ENCODE results near the gene HOXA3.
A peak's percentile ranks its signal among the peaks of the same experiment; 100 is the strongest.

HOXA3 gene

DNA sequence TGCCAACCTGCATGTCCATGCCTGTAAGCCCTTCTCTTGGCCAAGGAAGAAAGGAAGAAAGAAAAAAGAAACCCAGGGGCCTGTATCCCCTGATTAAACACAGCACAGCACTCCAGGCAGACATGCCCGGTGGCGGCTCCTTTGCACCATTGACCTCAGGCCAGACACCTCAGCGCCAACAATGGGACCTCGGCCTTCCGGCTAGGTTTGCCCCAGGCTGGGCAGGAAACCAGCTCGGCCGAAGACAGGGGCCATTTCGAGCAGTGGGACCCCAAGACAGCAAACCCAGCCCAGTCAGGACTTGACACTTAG, 18.9 kb upstream of the HOXA3 start:
- H3K4me3 ChIP-seq (ENCODE audit: low read depth, low read length), result no peak overlapping the region
- peaks cover 100% of the 10 kb centered on the region for H3K27me3 ChIP-seq
- peak; percentile 2 for DNase-seq
- no peaks in the 10 kb centered on the region; the same call in 1 of the 2 replicates for H3K9me3 ChIP-seq
- TF ChIP-seq, protein P1, sequence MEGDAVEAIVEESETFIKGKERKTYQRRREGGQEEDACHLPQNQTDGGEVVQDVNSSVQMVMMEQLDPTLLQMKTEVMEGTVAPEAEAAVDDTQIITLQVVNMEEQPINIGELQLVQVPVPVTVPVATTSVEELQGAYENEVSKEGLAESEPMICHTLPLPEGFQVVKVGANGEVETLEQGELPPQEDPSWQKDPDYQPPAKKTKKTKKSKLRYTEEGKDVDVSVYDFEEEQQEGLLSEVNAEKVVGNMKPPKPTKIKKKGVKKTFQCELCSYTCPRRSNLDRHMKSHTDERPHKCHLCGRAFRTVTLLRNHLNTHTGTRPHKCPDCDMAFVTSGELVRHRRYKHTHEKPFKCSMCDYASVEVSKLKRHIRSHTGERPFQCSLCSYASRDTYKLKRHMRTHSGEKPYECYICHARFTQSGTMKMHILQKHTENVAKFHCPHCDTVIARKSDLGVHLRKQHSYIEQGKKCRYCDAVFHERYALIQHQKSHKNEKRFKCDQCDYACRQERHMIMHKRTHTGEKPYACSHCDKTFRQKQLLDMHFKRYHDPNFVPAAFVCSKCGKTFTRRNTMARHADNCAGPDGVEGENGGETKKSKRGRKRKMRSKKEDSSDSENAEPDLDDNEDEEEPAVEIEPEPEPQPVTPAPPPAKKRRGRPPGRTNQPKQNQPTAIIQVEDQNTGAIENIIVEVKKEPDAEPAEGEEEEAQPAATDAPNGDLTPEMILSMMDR (IDR thresholded peaks at IDR 0.05; ENCODE audit: low read depth, low read length), result no peak
- H3K36me3 ChIP-seq, result no peaks in the 10 kb centered on the region
- H3K4me1 ChIP-seq, result no peaks in the 10 kb centered on the region

DNA sequence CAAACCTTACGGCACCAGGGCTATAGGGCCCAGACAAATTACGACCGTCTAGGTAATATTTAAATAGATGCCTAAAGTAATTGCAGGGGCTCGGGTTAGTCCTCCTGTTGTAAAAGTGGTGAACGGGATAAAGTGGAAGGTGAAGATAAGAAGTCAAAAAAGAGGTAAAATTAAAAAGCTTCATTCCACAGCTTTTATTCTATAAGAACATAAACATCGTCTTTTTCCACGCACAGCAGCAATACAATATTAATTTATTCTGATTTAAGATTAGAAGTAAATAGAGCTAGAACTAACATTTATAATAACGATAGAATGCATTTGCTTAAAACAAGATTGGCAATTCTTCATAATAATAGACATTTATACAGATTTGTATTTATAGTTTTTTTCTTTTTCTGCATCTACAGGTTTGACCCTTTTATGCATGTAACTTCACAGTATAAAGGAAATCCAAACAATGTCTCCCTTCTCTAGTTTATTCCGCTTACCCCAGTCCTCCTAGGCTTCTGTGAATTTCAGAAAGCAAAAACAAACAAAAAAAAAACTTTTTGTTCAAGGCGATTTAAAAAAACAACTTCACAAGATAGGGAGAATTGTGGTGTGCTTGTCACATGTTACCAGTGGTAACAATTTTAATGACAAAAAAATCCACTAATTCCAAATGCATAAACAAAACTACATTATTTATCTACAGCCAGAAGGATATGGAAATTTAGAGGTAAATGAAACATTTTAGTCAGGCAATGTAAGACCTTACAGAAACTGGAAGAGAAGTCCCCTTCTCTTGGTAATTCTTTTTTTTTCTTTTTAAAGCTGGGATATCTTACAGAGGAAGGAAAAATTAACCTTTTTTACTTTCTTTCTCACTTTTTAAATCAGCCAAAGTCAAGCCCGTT, 18.3 kb upstream of the HOXA3 start:
- no peaks in the 10 kb centered on the region for H3K4me1 ChIP-seq
- H3K9me3 ChIP-seq, result no peaks in the 10 kb centered on the region; the same call in 1 of the 2 replicates
- H3K36me3 ChIP-seq, result no peaks in the 10 kb centered on the region
- no peak for DNase-seq
- no peak overlapping the region for H3K4me3 ChIP-seq (ENCODE audit: low read depth, low read length)
- TF ChIP-seq, protein P1 (IDR thresholded peaks at IDR 0.05; ENCODE audit: low read depth, low read length), result no peak
- H3K27me3 ChIP-seq, result peaks cover 100% of the 10 kb centered on the region

DNA sequence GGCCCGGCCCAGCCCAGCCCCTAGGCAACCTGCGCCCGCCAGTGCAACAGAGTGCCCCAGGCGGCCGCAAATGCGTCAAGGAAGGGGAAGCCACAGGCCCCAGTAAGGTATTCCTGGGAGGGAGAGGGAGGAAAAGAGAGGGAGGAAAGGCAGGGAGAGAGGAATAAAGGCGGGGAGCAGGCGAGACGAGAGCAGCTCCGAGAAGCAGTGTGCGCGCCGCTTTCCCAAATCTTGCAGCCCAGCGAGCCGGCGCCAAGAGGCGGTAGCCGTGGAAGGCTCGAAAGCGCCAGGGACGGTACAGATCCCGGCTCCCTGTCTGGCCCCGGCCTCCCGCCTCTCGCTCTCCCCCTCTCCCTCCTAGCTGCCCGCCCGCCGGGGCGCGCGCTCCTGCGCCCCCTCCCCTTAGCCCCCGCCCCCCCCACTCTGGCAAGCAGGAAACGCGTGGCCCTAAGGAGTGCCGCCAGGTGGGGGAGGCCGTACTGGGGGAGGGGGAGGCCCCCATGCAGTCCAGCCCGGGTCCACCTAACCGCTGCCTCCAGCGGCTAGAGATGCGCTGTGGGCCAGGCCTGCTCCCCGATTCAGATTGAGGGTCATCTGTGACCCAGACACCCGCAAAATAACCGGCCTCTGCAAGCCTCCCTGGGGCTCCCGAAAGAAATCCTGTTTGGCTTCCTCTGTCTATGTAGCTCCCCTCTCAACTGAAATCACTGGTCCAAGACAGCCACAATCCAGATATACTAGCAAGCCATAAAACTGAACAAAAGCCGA, 17.5 kb upstream of the HOXA3 start:
- Histone ChIP-seq H3K9me3 (no peaks in the 10 kb centered on the region; the same call in 1 of the 2 replicates), H3K27me3 (peaks cover 100% of the 10 kb centered on the region), H3K36me3 (no peaks in the 10 kb centered on the region), H3K4me3 (ENCODE audit: low read depth, low read length) (no peak overlapping the region), H3K4me1 (no peaks in the 10 kb centered on the region)
- TF ChIP-seq, protein P1 (IDR thresholded peaks at IDR 0.05; ENCODE audit: low read depth, low read length), result no peak
- DNase-seq, result no peak

DNA sequence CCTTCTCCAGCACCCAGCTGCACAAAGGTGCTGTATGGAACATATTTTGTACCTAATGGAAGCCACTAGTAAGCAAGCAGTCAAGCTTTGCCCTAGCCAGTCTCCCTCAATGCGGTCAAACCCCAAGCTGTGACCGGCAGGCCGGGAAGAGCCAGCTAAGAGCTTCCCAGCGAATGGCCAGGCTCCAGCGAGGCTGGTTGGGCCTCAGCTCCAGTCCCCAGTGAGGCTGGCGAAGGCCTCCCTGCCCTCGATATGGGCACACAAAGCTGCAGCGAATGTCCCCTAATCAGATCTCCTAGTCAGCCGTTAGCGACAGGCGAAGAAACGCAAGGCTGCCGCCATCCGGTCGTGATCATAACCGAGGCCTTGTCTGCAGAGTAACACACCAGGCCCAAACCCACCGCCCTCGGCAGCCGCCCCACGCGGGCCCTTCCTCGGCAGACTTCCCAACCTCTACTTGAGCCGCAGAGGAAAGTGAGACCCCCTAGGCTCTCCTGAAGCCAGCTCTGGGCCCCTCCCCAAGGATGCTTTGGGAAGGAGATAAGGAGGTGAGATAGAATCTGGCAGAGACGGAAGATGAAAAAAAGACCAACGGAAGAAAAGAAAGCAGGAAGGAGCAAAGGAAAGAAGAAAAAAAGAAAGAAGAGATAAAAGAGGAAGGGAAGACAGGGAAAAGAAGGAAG, 16.0 kb upstream of the HOXA3 start:
- H3K27me3 ChIP-seq, result peaks cover 100% of the 10 kb centered on the region
- DNase-seq, result no peak
- H3K4me3 ChIP-seq (ENCODE audit: low read depth, low read length), result no peak overlapping the region
- no peaks in the 10 kb centered on the region for H3K4me1 ChIP-seq
- no peaks in the 10 kb centered on the region; the same call in 1 of the 2 replicates for H3K9me3 ChIP-seq
- H3K36me3 ChIP-seq, result no peaks in the 10 kb centered on the region
- TF ChIP-seq, protein P1 (IDR thresholded peaks at IDR 0.05; ENCODE audit: low read depth, low read length), result no peak

DNA sequence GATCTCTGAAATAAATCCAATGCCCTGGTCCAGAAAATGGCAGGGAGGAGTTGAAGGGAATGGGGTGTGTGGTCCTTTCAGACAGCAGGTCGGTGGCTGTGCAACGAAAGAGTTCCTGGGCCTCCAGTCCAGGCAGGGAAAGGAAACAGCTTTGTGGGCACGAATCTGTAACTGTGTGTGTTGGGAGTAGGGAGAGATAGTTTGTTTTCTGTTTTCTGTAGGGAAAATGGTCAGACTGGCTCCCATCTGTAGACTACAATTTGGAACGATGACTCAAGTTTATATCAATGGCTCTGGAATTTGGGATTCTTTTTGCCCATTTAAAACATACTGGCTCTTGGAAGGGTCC, 15.5 kb upstream of the HOXA3 start:
- Histone ChIP-seq H3K27me3 (peaks cover 100% of the 10 kb centered on the region), H3K9me3 (no peaks in the 10 kb centered on the region), H3K36me3 (no peaks in the 10 kb centered on the region), H3K4me3 (ENCODE audit: low read depth, low read length) (no peak overlapping the region), H3K4me1 (no peaks in the 10 kb centered on the region)
- no peak for DNase-seq
- TF ChIP-seq, protein P1 (IDR thresholded peaks at IDR 0.05; ENCODE audit: low read depth, low read length), result no peak
